Stimulated activated CD4-positive, alpha-beta T cell treated with anti-CD3 and anti-CD28 coated beads, Interleukin-4, amount 100 ng/mL, for 24 hours (primary cell): ENCODE measurements around the gene ERCC5.

Experiments
- DNase-seq: peaks from one replicate; pipeline ENCODE4 v3.0.0-alpha.2; 2020

ERCC5 gene

DNA sequence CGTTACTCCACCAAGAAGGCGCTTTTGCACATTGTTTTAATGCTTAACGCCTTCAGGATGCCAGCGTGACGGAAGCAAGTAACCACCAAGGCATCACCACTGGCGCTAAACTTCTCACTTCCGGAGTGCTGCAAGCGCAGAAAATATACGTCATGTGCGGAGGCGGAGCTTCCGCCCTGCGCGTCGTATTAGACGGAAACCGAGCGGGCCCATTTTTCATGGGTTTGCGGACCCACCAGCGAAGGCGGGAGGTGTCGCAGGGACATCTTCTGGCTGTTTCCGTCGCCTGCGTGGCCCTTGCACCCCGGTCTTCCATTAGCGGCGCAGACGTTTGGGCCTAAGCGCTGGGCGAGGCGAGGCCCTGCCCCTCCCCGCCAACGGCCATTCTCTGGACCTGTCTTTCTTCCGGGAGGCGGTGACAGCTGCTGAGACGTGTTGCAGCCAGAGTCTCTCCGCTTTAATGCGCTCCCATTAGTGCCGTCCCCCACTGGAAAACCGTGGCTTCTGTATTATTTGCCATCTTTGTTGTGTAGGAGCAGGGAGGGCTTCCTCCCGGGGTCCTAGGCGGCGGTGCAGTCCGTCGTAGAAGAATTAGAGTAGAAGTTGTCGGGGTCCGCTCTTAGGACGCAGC, at the start of gene ERCC5:
Gene ERCC5 (plus strand): TSS at position 403 of the 631 bp plus-strand sequence. CDS start 235 bp downstream, outside the sequence.
- peak; percentile 97 for DNase-seq

- peak; percentile 81 for DNase-seq
These were observed 47.0 kb upstream of the ERCC5 start, which contains the start of the genes BIVM and POGLUT2 for GRCh38 chr13:102798581-102799425. TSS of gene BIVM (plus strand) at chr13:102799119. CDS start at chr13:102807268, 8,149 bp downstream. TSS of gene POGLUT2 (minus strand) at chr13:102798976. CDS start at chr13:102798670, 306 bp downstream.

DNA sequence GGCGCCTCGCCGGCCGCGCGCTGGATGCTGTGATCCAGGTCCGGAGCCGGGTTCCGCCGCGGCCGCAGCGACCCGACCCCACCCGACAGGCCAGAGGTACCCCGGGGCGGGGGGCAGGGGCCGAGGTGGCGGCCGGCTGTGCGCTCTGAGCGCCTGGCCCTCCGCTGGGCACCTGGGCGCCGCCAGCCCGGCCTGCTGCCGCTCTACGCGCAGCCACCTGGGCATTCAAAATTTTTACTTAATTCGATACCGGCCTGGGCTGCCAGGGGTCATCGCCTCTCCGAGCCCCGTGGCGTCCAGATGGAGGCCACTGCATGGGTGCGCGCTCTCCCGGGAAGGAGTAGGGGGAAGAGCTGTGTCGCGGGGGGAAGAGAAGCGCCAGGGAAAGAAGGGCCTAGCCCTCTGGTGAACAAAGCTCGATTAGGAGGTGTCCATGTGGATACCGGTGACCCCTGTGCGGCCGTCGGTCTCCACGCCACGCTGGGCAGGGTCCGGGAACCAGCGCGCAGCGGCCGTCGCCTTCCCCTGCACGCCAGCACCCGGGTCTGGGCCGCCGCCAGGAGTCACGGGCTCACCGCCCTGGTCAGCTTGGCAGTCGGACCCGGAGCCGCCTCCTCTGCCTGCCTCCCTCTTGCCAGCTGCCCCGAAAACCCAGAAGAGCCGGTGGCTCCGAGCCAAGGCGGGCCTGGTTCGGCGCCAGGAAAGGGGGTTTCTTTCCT, 46.2 kb upstream of the ERCC5 start:
- DNase-seq, result peak; percentile 4

GRCh38 chr13:102800145-102801041, 45.4 kb upstream of the ERCC5 start:
- DNase-seq, result peak; percentile 85

GRCh38 chr13:102805680-102806079, 40.2 kb upstream of the ERCC5 start:
- DNase-seq, result no peak

- no peak for DNase-seq
These were observed 38.1 kb upstream of the ERCC5 start for GRCh38 chr13:102807699-102808098.

GRCh38 chr13:102812611-102813287, 33.1 kb upstream of the ERCC5 start:
- no peak for DNase-seq

GRCh38 chr13:102814025-102814607, 31.7 kb upstream of the ERCC5 start:
- no peak for DNase-seq

DNA sequence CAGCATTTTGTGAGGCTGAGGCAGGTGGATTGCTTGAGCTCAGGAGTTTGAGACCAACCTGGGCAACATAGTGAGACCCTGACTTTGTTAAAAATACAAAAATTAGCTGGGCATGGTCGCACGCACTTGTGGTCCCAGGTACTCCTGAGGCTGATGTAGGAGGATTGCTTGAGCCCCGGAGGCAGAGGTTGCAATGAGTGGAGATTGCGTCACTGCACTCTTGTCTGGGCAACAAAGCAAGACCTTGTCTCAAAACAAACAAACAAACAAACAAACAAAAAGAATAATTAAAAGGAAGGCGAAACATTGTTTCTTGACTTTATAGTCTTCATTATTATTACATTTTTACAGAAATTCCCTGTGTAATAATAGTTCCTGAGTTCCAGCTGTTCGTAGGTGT, 31.0 kb upstream of the ERCC5 start:
- DNase-seq, result no peak

DNA sequence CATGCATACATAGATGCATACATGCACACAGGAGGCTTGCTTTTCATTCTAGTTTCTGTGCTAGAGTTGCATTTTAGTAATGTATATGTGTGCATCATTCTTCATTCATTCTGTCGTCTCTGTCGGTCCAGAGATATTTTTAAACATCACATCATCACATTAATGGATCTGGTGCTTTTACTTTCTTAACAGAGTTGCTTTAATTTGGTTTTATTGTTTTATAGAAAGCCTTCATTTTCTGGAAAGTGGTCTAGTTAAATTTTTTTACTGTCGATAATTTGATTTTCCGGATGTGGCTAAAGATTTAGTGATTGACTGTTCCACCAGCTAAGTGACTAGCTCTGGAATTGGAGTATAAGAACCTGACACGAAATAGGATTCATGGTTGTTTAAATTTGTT, 30.0 kb upstream of the ERCC5 start:
- DNase-seq, result no peak

GRCh38 chr13:102816708-102817107, 29.1 kb upstream of the ERCC5 start:
- DNase-seq, result no peak

DNA sequence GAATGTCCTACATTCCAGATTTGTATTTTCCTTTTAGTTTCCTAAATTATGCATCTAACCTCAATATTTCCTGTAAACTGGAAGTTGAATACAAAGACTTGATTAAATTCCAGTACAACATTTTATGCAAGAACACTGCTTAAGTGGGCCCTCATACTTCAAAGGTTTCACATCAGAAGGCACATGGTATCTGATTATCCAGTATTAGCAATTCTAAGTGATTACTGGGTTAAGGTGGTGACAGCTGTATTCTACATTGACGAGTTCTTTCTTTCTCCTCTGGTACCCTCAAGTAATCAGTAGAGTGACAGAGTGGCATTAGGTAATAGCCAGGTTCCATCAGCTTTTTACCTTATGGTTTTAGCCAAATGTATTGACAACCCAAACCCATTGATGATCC, 28.6 kb upstream of the ERCC5 start:
- no peak for DNase-seq

- no peak for DNase-seq
These were observed 27.9 kb upstream of the ERCC5 start for GRCh38 chr13:102817907-102818306.

- DNase-seq, result no peak
These were observed 20.4 kb upstream of the ERCC5 start for GRCh38 chr13:102825400-102825799.

DNA sequence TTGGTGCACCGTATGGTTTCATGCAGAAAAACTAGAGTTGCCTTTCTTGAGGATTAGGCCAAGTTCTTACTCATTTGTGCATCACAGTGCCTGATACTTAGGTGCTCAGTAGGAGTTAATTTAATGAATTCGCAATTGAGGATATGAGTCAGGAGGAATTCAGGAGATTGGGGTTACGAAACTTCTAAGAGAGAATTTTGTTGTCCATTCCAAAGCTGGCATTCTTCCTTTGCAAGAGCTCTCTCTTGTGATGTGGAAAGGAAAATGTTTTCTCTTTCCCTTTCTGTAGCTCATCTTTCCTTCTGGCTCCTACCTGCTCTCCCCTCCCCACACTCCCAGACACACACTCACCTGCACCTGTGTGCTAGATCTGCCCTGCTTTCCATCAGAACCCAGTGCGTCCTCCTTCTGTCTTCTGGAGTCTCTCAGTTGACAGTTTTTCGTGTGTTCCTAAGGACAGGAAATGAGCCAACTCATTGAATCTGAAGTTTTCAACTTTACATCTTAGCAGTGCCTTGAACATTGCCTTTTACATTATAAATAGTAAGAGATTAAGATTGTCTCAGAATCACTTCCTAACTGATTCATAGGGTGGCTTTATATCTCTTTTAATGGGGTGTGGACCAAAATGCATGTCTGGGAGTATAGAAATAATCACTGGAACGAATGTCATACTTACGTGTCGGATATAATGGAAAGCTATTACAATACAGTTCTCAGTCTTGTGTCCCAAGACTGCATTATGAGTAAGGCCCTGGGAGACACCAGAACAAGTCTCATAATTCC, 19.7 kb upstream of the ERCC5 start:
- no peak for DNase-seq

GRCh38 chr13:102830646-102831045, 15.2 kb upstream of the ERCC5 start:
- DNase-seq, result no peak

DNA sequence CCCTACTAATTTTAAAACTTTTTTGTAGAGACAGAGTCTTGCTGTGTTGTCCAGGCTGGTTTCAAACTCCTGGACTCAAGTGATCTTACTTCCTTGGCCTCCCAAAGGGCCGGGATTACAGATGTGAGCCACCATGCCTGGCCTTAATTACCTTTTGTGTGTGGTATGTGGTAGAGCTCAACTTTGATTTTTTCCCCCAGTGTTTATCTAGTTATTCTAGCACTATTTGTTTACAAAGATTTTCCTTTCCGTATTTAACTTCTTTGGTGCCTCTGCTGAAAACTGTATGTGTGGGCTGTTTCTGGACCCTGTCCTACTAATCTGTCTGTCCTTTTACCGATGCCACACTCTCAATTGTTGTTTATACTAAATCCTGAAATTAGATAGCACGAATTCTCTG, 9.4 kb upstream of the ERCC5 start:
- DNase-seq, result no peak

- DNase-seq, result no peak
These were observed 7.6 kb upstream of the ERCC5 start for GRCh38 chr13:102838273-102838672.

GRCh38 chr13:102838982-102839381, 6.8 kb upstream of the ERCC5 start:
- DNase-seq, result no peak

- no peak for DNase-seq
These were observed 6.4 kb upstream of the ERCC5 start for GRCh38 chr13:102839462-102839861.

GRCh38 chr13:102845289-102845629, 573 bp upstream of the ERCC5 start:
- no peak for DNase-seq
